Fibroblast of lung (primary cell): ENCODE results near the gene OR52B6. TPM values are rescaled to one million over a fixed set of nuclear protein-coding genes. Genes with fewer than 3 reads are reported as not detected.

Source experiments
- DNase-seq, 2 donors: peaks; one replicate each; pipeline versions ENCODE4 v3.0.0 to v3.0.0-alpha.2; 2010; ENCODE audit warnings: low read depth in 2 of 2
- H2AFZ ChIP-seq: 2 replicates; pipeline ENCODE4 v1.5.1; 2012; ENCODE audit warnings: low read length, control low read depth, inconsistent platforms
- H3K27ac ChIP-seq: 2 replicates; pipeline ENCODE4 v1.5.1; 2011; ENCODE audit warnings: low read length, control low read depth; ENCODE audit not compliant: insufficient read depth
- H3K27me3 ChIP-seq: 2 replicates; pipeline ENCODE4 v1.5.1; 2011; ENCODE audit warnings: mild to moderate bottlenecking, low read length; ENCODE audit not compliant: control insufficient read depth, insufficient read depth
- H3K36me3 ChIP-seq: 2 replicates; pipeline ENCODE4 v1.5.1; 2011; ENCODE audit warnings: low read length; ENCODE audit not compliant: control insufficient read depth, insufficient read depth
- H3K4me1 ChIP-seq: 2 replicates; pipeline ENCODE4 v1.5.1; 2011; ENCODE audit warnings: low read length; ENCODE audit not compliant: control insufficient read depth, insufficient read depth; ENCODE audit errors: extremely low read depth
- H3K4me2 ChIP-seq: 2 replicates; pipeline ENCODE4 v1.5.1; 2011; ENCODE audit warnings: low read length, control low read depth; ENCODE audit not compliant: insufficient read depth; ENCODE audit errors: extremely low read depth
- H3K4me3 ChIP-seq, 4 experiments: fragments of 200-600 bp in 1 of 4; sonication (generic) in 1 of 4; replicated peaks in 1 of 4; 2 replicates each; pipeline ENCODE4 v1.5.1; 2011 to 2016; ENCODE audit warnings: low read length in 4 of 4, low read depth in 3 of 4, mild to moderate bottlenecking in 3 of 4, control low read depth in 2 of 4, inconsistent platforms in 1 of 4, mixed read lengths in 1 of 4; ENCODE audit not compliant: insufficient read depth in 1 of 4; ENCODE audit errors: control extremely low read depth in 1 of 4
- H3K79me2 ChIP-seq: 2 replicates; pipeline ENCODE4 v1.5.1; 2012; ENCODE audit warnings: mild to moderate bottlenecking, low read length, inconsistent platforms; ENCODE audit not compliant: control insufficient read depth, insufficient read depth
- H3K9ac ChIP-seq: 2 replicates; pipeline ENCODE4 v1.5.1; 2011; ENCODE audit warnings: mild to moderate bottlenecking, low read length, control low read depth; ENCODE audit not compliant: insufficient read depth
- H3K9me3 ChIP-seq: 2 replicates; pipeline ENCODE4 v1.5.1; 2012; ENCODE audit warnings: low read depth, low read length; ENCODE audit not compliant: control insufficient read depth, insufficient read depth
- H4K20me1 ChIP-seq: 2 replicates; pipeline ENCODE4 v1.5.1; 2011; ENCODE audit warnings: low read length; ENCODE audit not compliant: control insufficient read depth, insufficient read depth; ENCODE audit errors: extremely low read depth
- EZH2 ChIP-seq: IDR thresholded peaks from 2 replicates; pipeline ENCODE4 v1.5.1; 2012; ENCODE audit warnings: low read length, control low read depth, mild to moderate bottlenecking; ENCODE audit errors: missing control alignments
- polyA plus RNA-seq, 2 donors: library from polyadenylated mRNA; depleted of rRNA in 1 of 2; stranded (reverse) in 1 of 2; unstranded in 1 of 2; fragments of >200 nt; gene quantifications; 2 replicates each; pipeline ENCODE4 v1.2.1, GENCODE V29; 2011 to 2012; ENCODE audit warnings: missing spikeins in 1 of 2
- total RNA-seq: library from RNA; depleted of rRNA; stranded (reverse); fragments of >200 nt; gene quantifications from 2 replicates; pipeline ENCODE4 v1.2.1, GENCODE V29; 2014
- TF ChIP-seq, protein P1 (sequence below), 2 donors: IDR thresholded peaks in 1 of 2; conservative IDR thresholded peaks in 1 of 2; 1 replicate in 1 of 2; 2 replicates in 1 of 2; pipeline ENCODE4 v1.5.1; 2011 to 2012; ENCODE audit warnings: low read length in 2 of 2, control low read depth in 1 of 2, inconsistent platforms in 1 of 2, low read depth in 1 of 2, mild to moderate bottlenecking in 1 of 2

The OR52B6 gene
- total and polyA plus RNA-seq, 2 donors (not counting 1 experiment from before 2014, with no cell fraction given): not detected

DNA sequence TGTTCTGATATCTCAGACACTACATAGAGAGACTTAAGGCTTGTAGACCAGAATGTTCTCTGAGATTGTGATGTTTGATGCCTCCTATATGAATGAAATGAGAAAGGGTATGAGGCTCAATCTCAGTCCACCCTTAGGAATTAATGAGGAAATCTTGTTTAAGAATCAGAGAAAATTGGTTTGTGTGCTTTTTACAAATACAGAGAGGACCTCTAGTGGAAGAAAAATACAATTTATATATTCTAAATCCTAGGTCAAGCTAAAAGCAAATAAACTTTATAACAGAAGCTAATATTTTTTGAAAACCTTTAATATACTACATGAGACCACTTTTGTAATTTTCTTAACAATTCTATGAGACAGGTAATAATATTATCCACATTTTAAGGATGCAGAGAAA, 27.3 kb upstream of the OR52B6 start:
- no peak for DNase-seq
- no peak overlapping the region for H3K9ac ChIP-seq
- H4K20me1 ChIP-seq: no peaks in the 10 kb centered on the region
- no peak overlapping the region for H2AFZ ChIP-seq
- no peaks in the 10 kb centered on the region for H3K27me3 ChIP-seq
- no peak overlapping the region for H3K4me2 ChIP-seq
- no peaks in the 10 kb centered on the region for H3K36me3 ChIP-seq
- no peaks in the 10 kb centered on the region for H3K9me3 ChIP-seq
- H3K4me3 ChIP-seq: no peak overlapping the region
- no peak overlapping the region for H3K27ac ChIP-seq
- TF ChIP-seq EZH2: no peak
- TF ChIP-seq, protein P1, sequence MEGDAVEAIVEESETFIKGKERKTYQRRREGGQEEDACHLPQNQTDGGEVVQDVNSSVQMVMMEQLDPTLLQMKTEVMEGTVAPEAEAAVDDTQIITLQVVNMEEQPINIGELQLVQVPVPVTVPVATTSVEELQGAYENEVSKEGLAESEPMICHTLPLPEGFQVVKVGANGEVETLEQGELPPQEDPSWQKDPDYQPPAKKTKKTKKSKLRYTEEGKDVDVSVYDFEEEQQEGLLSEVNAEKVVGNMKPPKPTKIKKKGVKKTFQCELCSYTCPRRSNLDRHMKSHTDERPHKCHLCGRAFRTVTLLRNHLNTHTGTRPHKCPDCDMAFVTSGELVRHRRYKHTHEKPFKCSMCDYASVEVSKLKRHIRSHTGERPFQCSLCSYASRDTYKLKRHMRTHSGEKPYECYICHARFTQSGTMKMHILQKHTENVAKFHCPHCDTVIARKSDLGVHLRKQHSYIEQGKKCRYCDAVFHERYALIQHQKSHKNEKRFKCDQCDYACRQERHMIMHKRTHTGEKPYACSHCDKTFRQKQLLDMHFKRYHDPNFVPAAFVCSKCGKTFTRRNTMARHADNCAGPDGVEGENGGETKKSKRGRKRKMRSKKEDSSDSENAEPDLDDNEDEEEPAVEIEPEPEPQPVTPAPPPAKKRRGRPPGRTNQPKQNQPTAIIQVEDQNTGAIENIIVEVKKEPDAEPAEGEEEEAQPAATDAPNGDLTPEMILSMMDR (conservative IDR thresholded peaks at IDR 0.05 in 1 of 2, IDR thresholded peaks at IDR 0.05 in 1 of 2; ENCODE audit: low read depth in 1 of 2, low read length in 2 of 2): no peak
- H3K79me2 ChIP-seq: no peaks in the 10 kb centered on the region
- no peaks in the 10 kb centered on the region for H3K4me1 ChIP-seq

DNA sequence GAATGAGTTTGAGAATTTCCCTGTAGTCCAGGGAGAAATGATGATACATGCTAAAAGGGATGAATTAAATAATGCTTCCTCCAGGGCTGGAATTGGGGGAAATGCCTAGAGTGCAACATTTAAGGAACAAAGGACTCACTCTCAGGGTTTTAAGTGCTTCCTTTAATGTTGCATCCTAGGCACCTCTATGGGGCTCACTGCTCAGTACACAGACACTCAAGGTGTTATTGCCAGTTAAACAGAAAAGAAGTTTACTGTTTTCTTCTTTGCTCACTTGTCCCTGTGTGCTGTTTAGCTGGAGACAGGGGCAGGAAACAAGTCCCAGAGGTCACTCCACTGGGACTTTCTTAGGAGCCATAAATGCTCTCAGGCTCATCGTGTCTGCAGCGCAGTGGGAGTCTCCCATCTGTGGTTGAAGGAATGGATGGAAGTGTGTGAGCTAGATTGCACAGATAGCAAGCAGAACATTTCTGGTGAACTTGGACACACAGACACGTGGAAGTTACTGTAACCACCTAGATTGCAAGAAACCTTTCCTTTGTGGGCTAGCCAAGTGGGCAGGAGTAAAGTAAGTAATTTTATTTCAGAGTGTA, 24.0 kb upstream of the OR52B6 start:
- Histone ChIP-seq H3K4me2 (no peak overlapping the region), H3K9me3 (no peaks in the 10 kb centered on the region), H4K20me1 (no peaks in the 10 kb centered on the region), H3K36me3 (no peaks in the 10 kb centered on the region), H2AFZ (no peak overlapping the region), H3K9ac (no peak overlapping the region), H3K4me3 (no peak overlapping the region), H3K27me3 (no peaks in the 10 kb centered on the region), H3K4me1 (no peaks in the 10 kb centered on the region), H3K27ac (no peak overlapping the region), H3K79me2 (no peaks in the 10 kb centered on the region)
- TF ChIP-seq, protein P1 (conservative IDR thresholded peaks at IDR 0.05 in 1 of 2, IDR thresholded peaks at IDR 0.05 in 1 of 2; ENCODE audit: low read depth in 1 of 2, low read length in 2 of 2): no peak
- DNase-seq: no peak

DNA sequence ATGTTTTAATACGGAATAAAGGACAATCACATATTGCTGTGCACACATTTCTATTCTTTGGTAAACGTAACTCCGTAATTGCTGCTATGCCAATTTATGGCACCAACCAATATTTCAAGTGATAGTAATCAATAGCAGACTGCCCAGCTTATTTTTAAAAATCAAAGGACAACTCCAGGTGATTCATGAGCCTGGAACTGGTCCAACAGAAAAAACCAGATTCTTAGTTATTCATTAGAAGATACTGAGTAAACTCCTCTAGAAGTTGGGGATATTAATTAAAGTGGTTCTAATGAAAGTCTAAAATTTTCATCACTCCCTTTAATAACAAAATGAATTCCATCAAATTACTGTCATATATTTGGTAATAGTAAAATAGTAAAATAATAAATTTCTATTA, 22.9 kb upstream of the OR52B6 start:
- Histone ChIP-seq H3K9ac (no peak overlapping the region), H3K36me3 (no peaks in the 10 kb centered on the region), H3K27me3 (no peaks in the 10 kb centered on the region), H2AFZ (no peak overlapping the region), H3K79me2 (no peaks in the 10 kb centered on the region), H3K4me2 (no peak overlapping the region), H4K20me1 (no peaks in the 10 kb centered on the region), H3K27ac (no peak overlapping the region), H3K9me3 (no peaks in the 10 kb centered on the region), H3K4me1 (no peaks in the 10 kb centered on the region), H3K4me3 (no peak overlapping the region)
- no peak for DNase-seq
- TF ChIP-seq, protein P1 (conservative IDR thresholded peaks at IDR 0.05 in 1 of 2, IDR thresholded peaks at IDR 0.05 in 1 of 2; ENCODE audit: low read depth in 1 of 2, low read length in 2 of 2): no peak
- no peak for TF ChIP-seq EZH2
